Glutamatergic neuron (in vitro differentiated cells): Measurements from ENCODE around the gene SLF2. TPM values are rescaled to one million over a fixed set of nuclear protein-coding genes. Genes with fewer than 3 reads are reported as not detected.

Experiments used
- DNase-seq: peaks from one replicate; pipeline ENCODE4 v3.0.0; 2022
- H3K27ac Mint-ChIP-seq: one replicate; pipeline ENCODE4 v1.8.0; 2020; ENCODE audit warnings: mild to moderate bottlenecking, mixed read lengths, inconsistent platforms; ENCODE audit not compliant: unreplicated experiment
- H3K27me3 Mint-ChIP-seq: one replicate; pipeline ENCODE4 v1.8.0; 2020; ENCODE audit warnings: mild to moderate bottlenecking, moderate library complexity, mixed read lengths, inconsistent platforms; ENCODE audit not compliant: unreplicated experiment
- H3K36me3 Mint-ChIP-seq: one replicate; pipeline ENCODE4 v1.8.0; 2020; ENCODE audit warnings: mild to moderate bottlenecking, mixed read lengths, inconsistent platforms; ENCODE audit not compliant: unreplicated experiment
- H3K4me1 Mint-ChIP-seq: one replicate; pipeline ENCODE4 v1.8.0; 2020; ENCODE audit warnings: mild to moderate bottlenecking, low read depth, mixed read lengths, inconsistent platforms; ENCODE audit not compliant: unreplicated experiment
- H3K4me3 Mint-ChIP-seq: one replicate; pipeline ENCODE4 v1.8.0; 2020; ENCODE audit warnings: mild to moderate bottlenecking, mixed read lengths, inconsistent platforms; ENCODE audit not compliant: unreplicated experiment
- H3K9me3 Mint-ChIP-seq: one replicate; pipeline ENCODE4 v1.8.0; 2020; ENCODE audit warnings: mild to moderate bottlenecking, moderate library complexity, mixed read lengths, inconsistent platforms; ENCODE audit not compliant: unreplicated experiment
- total RNA-seq: library from RNA; stranded (reverse); fragmentation: NEBNext Ultra II Directional; extraction: Animal tissue kit (Norgen Biotek cat#: 25700); gene quantifications from one replicate; pipeline ENCODE4 v1.2.1, GENCODE V29; 2021; ENCODE audit not compliant: unreplicated experiment
- TF ChIP-seq, protein P1 (sequence below): fragments of 200-600 bp; sonication (generic); IDR thresholded peaks from one replicate; pipeline ENCODE4 v1.5.0; 2021; ENCODE audit not compliant: partially characterized antibody, unreplicated experiment

SLF2 gene
- total RNA-seq, 1 donor from 2014 or later: 35.9 TPM

DNA sequence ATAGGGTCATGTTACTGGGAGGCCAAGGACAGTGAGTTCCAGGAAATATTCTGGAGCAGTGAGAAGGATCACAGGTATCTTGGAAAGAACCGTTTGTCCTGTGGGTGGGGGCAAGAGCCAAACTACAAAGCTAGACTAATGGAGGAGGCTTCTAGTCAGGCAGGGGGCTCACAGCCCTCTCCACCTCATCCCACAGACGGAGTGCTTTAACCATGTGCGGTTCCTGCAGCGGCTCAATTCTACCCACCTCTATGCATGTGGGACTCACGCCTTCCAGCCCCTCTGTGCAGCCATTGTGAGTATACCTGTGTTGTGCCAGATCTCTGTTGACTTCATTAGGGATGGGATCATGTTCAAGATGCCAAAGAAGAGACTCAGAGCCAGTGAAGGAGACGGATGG, 64.7 kb downstream of the SLF2 start:
- Mint-ChIP-seq H3K27me3 (peaks cover 8% of the 10 kb centered on the region), H3K9me3 (peaks cover 2% of the 10 kb centered on the region), H3K4me3 (no peak overlapping the region), H3K36me3 (peaks cover 6% of the 10 kb centered on the region), H3K27ac (no peak overlapping the region), H3K4me1 (no peaks in the 10 kb centered on the region)
- TF ChIP-seq, protein P1, sequence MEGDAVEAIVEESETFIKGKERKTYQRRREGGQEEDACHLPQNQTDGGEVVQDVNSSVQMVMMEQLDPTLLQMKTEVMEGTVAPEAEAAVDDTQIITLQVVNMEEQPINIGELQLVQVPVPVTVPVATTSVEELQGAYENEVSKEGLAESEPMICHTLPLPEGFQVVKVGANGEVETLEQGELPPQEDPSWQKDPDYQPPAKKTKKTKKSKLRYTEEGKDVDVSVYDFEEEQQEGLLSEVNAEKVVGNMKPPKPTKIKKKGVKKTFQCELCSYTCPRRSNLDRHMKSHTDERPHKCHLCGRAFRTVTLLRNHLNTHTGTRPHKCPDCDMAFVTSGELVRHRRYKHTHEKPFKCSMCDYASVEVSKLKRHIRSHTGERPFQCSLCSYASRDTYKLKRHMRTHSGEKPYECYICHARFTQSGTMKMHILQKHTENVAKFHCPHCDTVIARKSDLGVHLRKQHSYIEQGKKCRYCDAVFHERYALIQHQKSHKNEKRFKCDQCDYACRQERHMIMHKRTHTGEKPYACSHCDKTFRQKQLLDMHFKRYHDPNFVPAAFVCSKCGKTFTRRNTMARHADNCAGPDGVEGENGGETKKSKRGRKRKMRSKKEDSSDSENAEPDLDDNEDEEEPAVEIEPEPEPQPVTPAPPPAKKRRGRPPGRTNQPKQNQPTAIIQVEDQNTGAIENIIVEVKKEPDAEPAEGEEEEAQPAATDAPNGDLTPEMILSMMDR: no peak
- no peak for DNase-seq

DNA sequence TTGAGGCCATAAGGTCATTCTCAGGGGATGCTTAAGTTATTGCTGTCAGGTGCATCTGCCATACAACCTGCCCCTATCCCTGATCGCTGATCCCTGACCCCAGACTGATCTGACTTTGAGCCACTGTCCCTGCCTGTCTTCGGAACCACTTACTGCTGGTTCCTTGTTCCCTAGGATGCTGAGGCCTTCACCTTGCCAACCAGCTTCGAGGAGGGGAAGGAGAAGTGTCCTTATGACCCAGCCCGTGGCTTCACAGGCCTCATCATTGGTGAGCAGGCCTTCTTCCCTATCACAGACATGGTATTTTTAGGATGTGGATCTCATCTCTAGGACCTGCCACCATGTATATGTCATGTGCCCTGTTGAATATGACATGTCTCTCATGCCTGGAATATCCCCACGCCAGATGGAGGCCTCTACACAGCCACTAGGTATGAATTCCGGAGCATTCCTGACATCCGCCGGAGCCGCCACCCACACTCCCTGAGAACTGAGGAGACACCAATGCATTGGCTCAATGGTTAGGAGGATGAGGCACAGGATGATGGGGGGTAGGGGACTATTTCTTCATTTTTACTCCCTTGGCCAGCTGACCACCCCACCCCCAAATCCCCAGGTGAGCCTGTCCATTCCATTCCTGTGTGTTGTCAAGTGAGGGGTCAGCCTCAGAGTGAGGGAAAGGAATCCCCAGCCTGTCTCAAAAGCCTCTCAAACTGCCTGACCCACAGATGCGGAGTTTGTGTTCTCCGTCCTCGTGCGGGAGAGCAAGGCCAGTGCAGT, 65.5 kb downstream of the SLF2 start:
- Mint-ChIP-seq H3K4me1 (no peaks in the 10 kb centered on the region), H3K27ac (no peak overlapping the region), H3K36me3 (peaks cover 6% of the 10 kb centered on the region), H3K27me3 (peaks cover 9% of the 10 kb centered on the region), H3K9me3 (peaks cover 2% of the 10 kb centered on the region), H3K4me3 (no peak overlapping the region)
- TF ChIP-seq, protein P1: no peak
- no peak for DNase-seq

DNA sequence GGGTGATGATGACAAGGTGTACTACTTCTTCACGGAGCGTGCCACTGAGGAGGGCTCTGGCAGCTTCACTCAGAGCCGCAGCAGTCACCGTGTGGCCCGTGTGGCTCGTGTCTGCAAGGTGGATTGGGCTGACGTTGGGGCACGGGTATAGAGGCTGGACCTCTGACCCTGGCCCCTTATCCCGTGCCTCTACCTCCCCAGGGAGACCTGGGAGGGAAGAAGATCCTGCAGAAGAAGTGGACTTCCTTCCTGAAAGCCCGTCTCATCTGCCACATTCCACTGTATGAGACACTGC, 66.1 kb downstream of the SLF2 start:
- peaks cover 9% of the 10 kb centered on the region for H3K27me3 Mint-ChIP-seq

DNA sequence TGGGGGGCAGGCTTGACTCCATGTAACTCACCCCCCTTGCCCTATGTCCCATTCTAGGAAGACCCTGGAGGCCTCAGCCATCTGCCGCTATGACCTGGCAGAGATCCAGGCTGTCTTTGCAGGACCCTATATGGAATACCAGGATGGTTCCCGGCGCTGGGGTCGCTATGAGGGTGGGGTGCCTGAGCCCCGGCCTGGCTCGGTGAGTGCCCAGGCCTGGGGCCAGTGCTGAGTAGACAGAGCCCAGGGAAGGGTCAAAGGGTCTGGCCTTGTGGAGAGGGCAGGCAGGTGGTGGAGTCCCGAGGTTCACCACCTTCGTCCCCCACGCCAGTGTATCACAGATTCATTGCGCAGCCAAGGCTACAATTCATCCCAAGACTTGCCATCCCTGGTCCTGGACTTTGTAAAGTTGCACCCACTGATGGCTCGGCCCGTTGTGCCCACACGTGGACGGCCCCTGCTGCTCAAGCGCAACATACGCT, 67.1 kb downstream of the SLF2 start:
- DNase-seq: no peak
- Mint-ChIP-seq H3K27ac (no peak overlapping the region), H3K36me3 (peaks cover 6% of the 10 kb centered on the region), H3K4me1 (no peaks in the 10 kb centered on the region), H3K4me3 (no peak overlapping the region), H3K27me3 (peaks cover 9% of the 10 kb centered on the region), H3K9me3 (peaks cover 2% of the 10 kb centered on the region)
- TF ChIP-seq, protein P1: no peak

More for the DNA sequence above, 66.1 kb downstream of the SLF2 start:
- H3K27ac Mint-ChIP-seq: no peak overlapping the region
- DNase-seq: no peak
- no peaks in the 10 kb centered on the region for H3K4me1 Mint-ChIP-seq
- H3K9me3 Mint-ChIP-seq: peaks cover 2% of the 10 kb centered on the region
- TF ChIP-seq, protein P1: no peak
- H3K4me3 Mint-ChIP-seq: no peak overlapping the region
- peaks cover 6% of the 10 kb centered on the region for H3K36me3 Mint-ChIP-seq

DNA sequence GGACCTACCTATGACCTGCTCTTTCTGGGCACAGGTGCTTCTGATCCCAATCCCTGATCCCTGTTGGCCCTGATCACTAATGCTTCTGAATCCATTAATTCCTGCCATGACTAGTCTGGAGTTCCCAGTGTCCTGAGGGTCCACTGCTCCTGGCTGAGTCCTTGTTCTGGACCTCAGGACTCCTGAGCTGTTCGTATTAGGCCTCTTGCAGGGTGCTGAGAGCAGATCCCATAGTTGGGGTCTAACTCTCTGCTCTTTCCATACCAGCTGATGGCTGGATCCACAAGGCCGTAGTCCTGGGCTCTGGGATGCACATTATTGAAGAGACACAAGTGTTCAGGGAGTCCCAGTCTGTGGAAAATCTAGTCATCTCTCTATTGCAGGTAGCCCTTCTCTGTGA, 67.5 kb downstream of the SLF2 start:
- Mint-ChIP-seq H3K4me1 (no peaks in the 10 kb centered on the region), H3K9me3 (peaks cover 2% of the 10 kb centered on the region), H3K27me3 (peaks cover 9% of the 10 kb centered on the region), H3K36me3 (peaks cover 6% of the 10 kb centered on the region), H3K4me3 (no peak overlapping the region), H3K27ac (peak overlapping the region; percentile 52)
- no peak for DNase-seq
- TF ChIP-seq, protein P1: no peak
